ENCODE data around the gene HTT-AS. TPM values are rescaled to one million over a fixed set of nuclear protein-coding genes. Genes with fewer than 3 reads are reported as not detected.

Gene HTT-AS
- total RNA-seq, 1 experiment from 2014 or later = not detected

DNA sequence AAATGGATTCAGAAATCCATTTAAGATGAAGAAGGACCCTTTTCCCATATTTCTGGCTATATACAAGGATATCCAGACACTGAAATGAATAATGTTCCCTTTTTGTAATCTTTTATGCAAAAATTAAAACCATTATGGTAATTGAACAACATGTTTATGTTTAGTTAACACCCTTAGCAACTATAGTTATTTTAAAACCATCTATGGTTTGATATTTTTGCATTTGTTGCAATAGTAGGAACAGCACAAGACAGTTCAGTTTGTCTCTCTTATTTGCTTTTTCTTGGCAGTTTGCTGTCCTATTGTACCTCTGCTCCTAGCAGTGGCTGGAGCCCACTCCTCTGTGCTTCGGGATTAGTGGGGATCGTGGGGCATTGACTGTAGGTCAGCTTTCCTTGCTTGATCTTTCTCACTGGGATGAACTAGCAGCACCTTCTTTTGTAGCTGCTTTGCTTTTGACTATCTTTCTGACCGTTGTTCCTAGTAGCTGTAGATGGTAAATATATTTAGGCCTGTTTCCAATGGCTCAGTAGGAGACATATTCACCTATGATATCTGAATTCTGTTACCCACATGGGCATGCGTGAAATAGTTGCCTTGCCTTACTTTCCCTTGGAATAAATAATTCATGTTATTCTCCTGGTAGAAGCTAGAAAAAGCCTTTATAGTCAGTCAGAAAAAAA, 12.9 kb upstream of the HTT-AS start:
- DNase-seq (ENCODE audit: low read depth) = no peak

DNA sequence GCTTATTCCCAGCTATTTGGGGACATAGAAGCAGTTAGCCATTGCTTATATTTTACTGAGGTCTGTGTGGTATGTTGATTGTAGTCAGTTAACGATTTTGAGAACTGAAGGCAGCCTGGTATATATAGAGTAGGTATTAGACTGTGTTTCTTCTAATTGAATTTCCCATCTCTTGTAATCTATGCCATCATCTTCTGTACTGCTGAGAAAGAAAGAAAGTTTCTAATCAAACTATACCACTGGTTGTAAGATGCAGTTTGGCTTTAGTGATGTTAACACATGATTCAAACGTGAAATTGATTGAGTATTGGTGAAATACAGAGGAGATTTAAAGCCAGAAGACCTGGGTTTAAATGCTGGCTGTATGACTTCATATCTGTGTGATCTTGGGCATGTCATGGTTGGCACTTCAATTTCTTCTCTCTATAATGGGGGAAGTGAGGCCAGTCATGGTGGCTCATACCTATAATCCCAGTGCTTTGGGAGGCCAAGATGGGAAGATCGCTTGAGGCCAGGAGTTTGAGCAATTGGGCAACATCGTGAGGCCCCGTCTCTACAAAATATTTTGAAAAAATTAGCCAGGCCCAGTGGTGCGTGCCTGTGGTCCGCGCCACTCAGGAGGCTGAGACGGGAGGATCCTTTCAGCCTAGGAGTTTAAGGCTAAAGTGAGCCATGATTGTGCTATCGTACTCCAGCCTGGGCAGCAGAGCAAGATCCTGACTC, 11.8 kb upstream of the HTT-AS start:
- DNase-seq (ENCODE audit: low read depth) = no peak

DNA sequence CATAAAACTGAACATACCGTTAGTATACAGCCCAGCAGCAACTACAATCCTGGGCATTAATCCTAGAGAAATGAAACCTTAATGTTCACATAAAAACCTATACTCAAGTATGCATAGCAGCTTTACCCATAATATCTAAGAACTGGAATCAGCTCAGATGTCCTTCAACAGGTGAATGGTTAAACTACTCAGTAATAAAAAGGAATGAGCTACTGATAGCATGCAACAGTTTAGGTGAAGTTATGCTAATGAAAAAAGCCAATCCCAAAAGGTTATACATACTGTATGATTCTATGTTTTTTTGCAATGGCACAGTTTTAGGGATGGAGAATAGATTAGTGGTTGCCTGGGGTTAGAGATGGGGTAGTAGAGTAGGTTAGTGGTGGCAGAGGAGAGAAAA, 9.4 kb upstream of the HTT-AS start:
- no peak for DNase-seq (ENCODE audit: low read depth)

DNA sequence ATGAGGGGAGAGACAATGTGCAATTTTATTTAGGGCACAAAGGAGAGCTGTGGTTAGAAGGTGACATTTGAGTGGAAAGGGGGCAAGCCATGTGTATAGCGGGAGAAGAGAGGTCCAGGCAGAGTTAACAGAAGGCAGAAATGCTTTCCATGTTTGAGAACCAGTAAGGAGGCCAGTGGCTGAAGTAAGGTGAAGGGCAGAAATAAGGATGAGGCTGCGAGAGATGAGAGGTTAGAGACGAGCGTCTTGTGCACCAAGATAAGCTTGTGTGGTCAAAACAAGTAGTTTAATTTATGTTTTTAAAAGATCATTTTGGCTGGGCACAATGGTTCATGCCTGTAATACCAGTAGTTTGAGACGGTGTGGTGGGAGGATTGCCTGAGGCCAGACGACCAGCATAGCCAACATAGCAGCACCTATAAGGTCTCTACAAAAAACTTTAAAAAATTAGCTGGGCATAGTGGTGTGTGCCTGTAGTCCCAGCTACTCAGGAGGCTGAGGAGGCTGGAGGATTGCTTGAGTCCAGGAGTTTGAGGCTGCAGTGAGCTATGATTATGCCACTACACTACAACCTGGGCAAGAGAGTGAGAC, 8.7 kb upstream of the HTT-AS start:
- DNase-seq (ENCODE audit: low read depth) = no peak

GRCh38 chr4:3079694-3080123, 5.4 kb upstream of the HTT-AS start:
- DNase-seq (ENCODE audit: low read depth) = no peak

GRCh38 chr4:3077796-3078195, 3.5 kb upstream of the HTT-AS start:
- DNase-seq (ENCODE audit: low read depth) = no peak

- no peak for DNase-seq (ENCODE audit: low read depth)
Measured at GRCh38 chr4:3075652-3075981, 1.3 kb upstream of the HTT-AS start.

GRCh38 chr4:3074846-3075651, 711 bp upstream of the HTT-AS start:
- DNase-seq (ENCODE audit: low read depth) = peak; percentile 74

- no peak for DNase-seq (ENCODE audit: low read depth)
Measured at GRCh38 chr4:3073158-3074077, 920 bp downstream of the HTT-AS start.

DNA sequence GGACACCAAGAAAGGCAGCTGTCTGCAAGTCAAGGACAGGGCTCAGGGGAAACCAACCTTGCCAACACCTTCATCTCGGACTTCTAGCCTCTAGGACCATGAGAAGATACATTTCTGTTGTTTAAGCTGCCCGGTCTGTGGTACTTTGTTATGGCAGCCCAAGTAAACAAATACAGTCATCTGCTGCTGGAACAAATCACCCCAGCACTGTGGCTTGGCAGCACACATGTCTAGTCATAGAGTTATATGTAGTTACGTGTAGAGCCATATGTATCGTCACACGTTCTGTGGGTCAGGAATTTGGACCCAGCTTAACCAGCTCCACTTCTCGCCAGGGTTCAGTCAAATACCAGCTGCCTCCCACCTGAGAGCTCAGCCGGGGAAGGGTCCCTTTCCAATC, 2.5 kb downstream of the HTT-AS start:
- no peak for DNase-seq (ENCODE audit: low read depth)

DNA sequence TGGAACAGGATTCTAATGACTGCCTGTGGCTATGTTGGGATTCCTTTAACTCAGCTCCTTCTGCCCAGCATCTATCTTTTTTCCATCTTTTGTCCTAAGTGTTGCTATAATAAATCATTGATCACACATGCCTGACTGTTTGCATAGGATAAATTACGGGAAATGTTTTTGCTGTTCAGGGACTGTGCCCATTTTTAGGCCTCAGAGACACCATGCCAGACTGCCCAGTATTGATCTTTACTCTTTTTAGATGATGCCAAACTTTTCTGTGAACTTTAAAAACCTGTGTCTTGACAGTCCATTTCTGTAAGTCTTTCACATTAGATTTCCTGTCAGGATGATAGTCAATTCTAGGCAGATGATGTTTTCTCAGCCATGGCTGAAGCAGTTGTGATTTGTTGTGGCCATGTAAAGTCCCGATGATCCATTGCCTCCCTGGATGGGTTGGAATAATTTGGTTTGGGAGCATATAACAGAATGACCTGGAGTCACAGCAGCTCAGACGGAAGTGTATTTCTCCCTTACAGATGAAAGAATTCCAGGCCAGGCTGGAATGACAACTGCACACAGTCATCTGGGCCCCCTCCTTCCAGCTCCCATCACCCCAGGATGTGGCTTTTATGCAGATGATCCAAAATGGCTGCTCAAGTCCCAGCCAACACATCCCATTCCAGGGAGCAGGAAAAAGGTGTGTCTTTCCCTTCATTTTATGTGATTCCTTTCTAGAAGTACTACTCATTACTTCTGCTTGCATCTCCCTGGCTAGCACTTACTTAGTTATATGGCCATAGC, 3.4 kb downstream of the HTT-AS start:
- DNase-seq (ENCODE audit: low read depth) = peak; percentile 53

DNA sequence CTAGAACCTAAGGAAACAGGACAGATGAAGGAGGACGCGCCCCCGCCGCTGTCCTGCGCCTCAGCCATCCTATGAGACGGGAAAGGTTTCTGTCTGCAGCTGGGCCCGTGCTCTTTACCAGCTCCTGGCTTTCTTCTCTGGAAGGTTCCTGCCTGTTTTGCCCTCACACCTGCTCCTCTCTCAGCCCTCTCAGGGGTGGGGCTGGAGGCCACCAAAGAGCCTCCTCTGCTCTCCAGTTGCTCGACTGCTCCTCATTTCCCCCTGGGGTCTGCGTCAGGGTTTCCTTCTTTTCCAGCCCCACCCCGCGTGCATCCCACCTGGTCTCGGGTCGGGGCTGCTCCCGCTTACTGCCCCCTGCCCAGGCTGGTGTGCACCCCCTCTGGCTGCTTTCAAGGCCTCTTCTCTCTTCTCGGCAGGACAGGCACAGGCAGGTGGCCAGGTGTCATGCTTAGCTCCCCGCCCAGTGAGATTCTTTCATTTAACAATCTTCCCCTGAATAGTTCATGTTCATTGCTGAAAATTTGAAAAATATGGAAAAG, 4.6 kb downstream of the HTT-AS start:
- DNase-seq (ENCODE audit: low read depth) = no peak

DNA sequence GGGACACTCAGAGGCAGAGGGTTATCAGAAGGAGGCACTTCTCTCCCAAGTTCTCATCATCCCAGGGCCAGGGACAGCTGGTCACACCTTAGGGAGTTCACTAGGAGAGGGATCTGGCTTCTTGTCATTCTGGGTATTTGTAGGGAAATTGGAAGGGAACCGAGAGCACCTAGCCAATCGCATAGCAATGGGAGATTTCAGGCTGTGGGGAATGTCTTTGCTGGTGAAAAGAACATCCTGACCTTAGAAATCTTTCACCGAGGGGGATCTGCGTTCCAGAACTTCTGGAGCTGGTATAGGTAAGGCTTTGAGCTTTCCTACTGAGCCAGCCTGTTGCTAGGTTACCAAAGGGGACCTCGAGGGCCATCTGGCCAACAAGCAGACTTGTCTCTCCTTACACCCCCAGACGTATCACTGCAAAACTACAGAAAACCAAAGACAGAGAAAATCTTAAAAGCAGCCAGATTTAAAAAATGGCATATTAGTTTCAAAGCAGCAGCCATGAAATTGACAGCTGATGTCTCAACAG, 6.8 kb downstream of the HTT-AS start:
- DNase-seq (ENCODE audit: low read depth) = no peak

DNA sequence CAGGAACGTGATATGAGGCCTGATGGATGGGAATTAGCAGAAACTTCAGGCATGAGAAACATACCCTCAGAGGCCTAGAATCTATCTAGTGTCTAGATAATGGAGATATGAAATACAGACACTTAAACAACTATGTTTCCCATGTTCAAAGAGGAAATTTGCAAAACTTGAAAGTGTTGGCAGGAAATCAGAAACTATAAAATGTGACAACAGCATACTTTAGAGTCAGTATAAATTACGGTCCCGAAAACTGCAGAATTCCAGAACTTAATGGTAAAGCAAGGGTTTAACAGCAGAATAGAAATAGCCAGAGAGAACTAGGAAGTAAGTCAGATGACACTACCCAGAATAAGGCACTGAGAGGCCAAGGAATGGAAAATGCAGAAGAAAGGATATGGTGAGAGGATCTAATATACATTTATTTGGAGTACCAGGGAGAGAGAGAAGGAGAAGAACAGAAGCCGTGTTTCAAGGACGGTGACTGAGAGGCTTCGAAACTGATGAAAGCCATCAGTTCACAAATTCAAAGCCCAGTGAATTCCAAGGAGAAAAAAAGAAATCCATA, 7.4 kb downstream of the HTT-AS start:
- DNase-seq (ENCODE audit: low read depth) = no peak

DNA sequence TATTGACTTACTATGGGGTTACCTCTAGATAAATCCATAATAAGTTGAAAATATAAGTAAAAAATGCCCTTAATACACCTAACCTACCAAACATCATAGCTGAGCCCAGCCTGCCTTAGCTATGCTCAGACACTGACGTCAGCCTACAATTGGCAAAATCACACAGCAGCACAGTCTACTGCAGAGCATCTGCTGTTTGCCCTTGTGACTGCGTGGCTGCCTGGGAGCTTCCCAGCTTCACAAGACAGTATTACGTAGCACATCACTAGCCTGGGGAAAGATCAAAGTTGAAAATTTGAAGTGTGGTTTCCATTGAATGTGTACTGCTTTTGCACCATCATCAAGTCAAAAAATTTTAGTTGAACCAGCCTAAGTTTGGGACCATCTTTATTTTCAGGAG, 8.8 kb downstream of the HTT-AS start:
- no peak for DNase-seq (ENCODE audit: low read depth)

DNA sequence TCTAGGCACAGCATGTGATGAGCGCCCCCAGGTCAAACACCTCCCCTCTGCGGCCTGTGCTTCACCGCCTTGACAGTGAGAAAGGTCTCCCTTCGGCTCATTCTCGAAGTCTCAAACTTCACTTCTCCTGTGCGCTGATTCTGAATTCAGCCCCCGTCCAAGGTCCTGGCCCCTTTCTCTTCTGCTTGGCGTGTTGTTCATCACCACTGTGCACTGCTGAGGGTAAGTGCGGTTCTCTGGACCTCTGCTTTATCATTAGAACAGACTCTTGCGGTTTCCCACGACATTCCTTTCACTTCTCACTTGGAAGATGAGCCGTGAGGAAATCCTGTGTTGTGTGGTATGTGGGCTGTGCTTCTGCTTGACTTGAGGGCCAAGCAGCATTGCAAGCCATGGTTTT, 11.9 kb downstream of the HTT-AS start:
- peak; percentile 69 for DNase-seq (ENCODE audit: low read depth)

GRCh38 chr4:3060946-3061345, 13.4 kb downstream of the HTT-AS start:
- DNase-seq (ENCODE audit: low read depth) = no peak

DNA sequence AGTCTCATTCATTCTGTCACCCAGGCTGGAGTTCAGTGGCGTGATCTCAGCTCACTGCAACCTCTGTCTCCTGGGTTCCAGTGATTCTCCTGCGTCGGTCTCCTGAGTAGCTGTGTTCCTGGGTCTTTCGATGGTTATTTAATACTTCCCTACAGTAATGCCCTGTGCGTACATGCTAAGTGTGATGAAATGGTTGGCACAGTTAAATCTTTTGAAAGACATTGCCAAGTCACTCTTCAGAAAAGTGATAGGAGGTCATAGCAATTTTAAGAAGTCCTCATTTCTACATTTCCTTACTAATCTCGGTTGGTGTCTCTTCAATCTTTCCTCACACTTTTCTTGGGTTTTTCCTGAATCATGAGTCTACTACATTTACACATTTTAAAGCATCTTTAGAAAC, 14.4 kb downstream of the HTT-AS start:
- DNase-seq (ENCODE audit: low read depth) = no peak

DNA sequence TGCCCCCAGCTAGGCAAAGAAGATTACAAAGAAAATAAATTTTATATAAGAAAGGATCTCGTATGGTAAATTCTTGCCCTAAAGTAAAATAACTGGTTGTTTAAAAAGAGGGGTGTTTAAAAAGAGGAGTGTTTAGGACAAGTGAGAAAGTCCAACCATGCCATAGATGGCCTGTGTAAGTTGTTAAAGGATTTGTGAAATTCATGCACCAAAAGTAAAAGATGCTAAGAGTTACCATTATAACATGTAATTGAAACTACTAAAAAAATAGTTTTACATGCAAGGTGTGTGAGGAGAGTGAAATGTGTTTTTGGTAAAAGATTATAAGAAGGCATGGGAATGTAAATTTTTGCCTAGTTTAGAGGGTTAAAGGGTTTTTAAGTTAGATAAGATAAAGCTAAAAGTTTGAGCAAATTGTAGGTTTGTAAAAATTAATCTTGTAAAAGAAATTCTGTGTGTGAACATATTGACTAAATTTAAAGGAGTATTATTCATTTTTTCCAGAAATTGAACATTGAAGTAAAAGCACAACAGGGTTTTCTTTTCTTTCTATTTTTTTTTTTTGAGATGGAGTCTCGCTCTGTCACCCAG, 20.1 kb downstream of the HTT-AS start:
- no peak for DNase-seq (ENCODE audit: low read depth)
